ENCODE data around the gene DIAPH2.

- TF ChIP-seq CTCF (IDR thresholded peaks at IDR 0.05): no peak
- TF ChIP-seq POLR2A (IDR thresholded peaks at IDR 0.05): no peak
Measured at GRCh38 chrX:97619499-97619898, 934.9 kb downstream of the DIAPH2 start.

Data from esophagus squamous epithelium (tissue), 4 donors.